ENCODE measurements around the gene SLAMF7. TPM values are rescaled to one million over a fixed set of nuclear protein-coding genes. Genes with fewer than 3 reads are reported as not detected.

SLAMF7 gene
- total and polyA plus RNA-seq, 10 of the 15 experiments (the other 5 are each of a cell fraction or from before 2014, with no cell fraction given): 66.6 to 284 (median 108) TPM

DNA sequence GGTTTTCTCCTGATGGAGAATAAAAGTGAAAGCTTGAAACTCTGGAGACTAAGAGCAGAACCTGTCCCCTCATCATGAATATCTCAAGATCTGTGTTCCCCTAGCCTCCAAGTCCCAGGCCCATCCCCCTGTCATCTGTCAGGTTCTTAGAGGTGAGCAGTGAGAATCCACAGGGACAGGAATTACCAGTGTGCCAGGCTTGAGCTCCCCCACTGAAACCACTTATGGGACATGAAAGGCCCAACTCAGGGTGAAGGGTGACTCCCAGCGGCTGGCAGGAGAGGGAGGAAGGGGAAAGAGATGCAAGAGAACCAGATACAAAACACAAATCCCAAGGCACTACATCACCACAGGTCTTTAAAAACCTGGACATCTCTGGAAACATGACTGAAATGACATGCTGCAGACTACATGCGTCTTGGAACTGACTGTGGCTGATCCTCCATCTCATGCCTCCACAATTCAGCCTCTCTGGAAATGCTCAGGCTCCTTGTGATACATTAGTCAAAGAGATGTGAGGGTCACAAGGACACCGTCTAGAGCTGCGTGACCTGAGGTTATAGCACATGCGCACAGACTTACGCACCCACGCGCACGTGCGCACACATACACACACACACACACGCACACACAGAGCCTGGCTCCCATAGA is 50.1 kb downstream of the SLAMF7 start (continued):
- TF ChIP-seq ATF7 (IDR thresholded peaks at IDR 0.05; ENCODE audit: low read depth) (no peak), YBX1 (IDR thresholded peaks at IDR 0.05) (no peak), SP1 (IDR thresholded peaks at IDR 0.05; ENCODE audit: low read depth, low read length) (no peak), IRF4 (IDR thresholded peaks at IDR 0.05; ENCODE audit: low read depth, low read length) (no peak), YY1 (IDR thresholded peaks at IDR 0.05; ENCODE audit: low read depth, low read length) (no peak), NBN (IDR thresholded peaks at IDR 0.05) (no peak), BRCA1 (IDR thresholded peaks at IDR 0.05; ENCODE audit: low read depth, low read length) (no peak), ZNF274 (IDR thresholded peaks at IDR 0.05; ENCODE audit: insufficient read depth, insufficient read length) (no peak), NRF1 (conservative IDR thresholded peaks at IDR 0.05; ENCODE audit: low read depth, low read length) (no peak), PAX5 (IDR thresholded peaks at IDR 0.05; ENCODE audit: borderline replicate concordance, low read depth, low read length) (no peak), LARP7 (IDR thresholded peaks at IDR 0.05) (no peak), HDAC6 (IDR thresholded peaks at IDR 0.05; ENCODE audit: unreplicated experiment) (no peak), NR2C1 (IDR thresholded peaks at IDR 0.05) (no peak), ESRRA (IDR thresholded peaks at IDR 0.05; ENCODE audit: low read length) (no peak), ZNF622 (IDR thresholded peaks at IDR 0.05) (no peak), POLR2A (IDR thresholded peaks at IDR 0.05; ENCODE audit: low read depth, low read length) (no peak), JUNB (IDR thresholded peaks at IDR 0.05) (no peak), KDM1A (IDR thresholded peaks at IDR 0.05; ENCODE audit: borderline replicate concordance) (no peak), DPF2 (IDR thresholded peaks at IDR 0.05) (no peak)
- TF ChIP-seq, protein P1, sequence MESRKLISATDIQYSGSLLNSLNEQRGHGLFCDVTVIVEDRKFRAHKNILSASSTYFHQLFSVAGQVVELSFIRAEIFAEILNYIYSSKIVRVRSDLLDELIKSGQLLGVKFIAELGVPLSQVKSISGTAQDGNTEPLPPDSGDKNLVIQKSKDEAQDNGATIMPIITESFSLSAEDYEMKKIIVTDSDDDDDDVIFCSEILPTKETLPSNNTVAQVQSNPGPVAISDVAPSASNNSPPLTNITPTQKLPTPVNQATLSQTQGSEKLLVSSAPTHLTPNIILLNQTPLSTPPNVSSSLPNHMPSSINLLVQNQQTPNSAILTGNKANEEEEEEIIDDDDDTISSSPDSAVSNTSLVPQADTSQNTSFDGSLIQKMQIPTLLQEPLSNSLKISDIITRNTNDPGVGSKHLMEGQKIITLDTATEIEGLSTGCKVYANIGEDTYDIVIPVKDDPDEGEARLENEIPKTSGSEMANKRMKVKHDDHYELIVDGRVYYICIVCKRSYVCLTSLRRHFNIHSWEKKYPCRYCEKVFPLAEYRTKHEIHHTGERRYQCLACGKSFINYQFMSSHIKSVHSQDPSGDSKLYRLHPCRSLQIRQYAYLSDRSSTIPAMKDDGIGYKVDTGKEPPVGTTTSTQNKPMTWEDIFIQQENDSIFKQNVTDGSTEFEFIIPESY (IDR thresholded peaks at IDR 0.05): peak; percentile 96
- TF ChIP-seq, protein P2, sequence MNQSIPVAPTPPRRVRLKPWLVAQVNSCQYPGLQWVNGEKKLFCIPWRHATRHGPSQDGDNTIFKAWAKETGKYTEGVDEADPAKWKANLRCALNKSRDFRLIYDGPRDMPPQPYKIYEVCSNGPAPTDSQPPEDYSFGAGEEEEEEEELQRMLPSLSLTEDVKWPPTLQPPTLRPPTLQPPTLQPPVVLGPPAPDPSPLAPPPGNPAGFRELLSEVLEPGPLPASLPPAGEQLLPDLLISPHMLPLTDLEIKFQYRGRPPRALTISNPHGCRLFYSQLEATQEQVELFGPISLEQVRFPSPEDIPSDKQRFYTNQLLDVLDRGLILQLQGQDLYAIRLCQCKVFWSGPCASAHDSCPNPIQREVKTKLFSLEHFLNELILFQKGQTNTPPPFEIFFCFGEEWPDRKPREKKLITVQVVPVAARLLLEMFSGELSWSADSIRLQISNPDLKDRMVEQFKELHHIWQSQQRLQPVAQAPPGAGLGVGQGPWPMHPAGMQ (IDR thresholded peaks at IDR 0.05; ENCODE audit: borderline replicate concordance): no peak
- TF ChIP-seq, protein P3, sequence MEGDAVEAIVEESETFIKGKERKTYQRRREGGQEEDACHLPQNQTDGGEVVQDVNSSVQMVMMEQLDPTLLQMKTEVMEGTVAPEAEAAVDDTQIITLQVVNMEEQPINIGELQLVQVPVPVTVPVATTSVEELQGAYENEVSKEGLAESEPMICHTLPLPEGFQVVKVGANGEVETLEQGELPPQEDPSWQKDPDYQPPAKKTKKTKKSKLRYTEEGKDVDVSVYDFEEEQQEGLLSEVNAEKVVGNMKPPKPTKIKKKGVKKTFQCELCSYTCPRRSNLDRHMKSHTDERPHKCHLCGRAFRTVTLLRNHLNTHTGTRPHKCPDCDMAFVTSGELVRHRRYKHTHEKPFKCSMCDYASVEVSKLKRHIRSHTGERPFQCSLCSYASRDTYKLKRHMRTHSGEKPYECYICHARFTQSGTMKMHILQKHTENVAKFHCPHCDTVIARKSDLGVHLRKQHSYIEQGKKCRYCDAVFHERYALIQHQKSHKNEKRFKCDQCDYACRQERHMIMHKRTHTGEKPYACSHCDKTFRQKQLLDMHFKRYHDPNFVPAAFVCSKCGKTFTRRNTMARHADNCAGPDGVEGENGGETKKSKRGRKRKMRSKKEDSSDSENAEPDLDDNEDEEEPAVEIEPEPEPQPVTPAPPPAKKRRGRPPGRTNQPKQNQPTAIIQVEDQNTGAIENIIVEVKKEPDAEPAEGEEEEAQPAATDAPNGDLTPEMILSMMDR (IDR thresholded peaks at IDR 0.05 in 2 of 3, conservative IDR thresholded peaks at IDR 0.05 in 1 of 3; ENCODE audit: control insufficient read depth in 2 of 3, extremely low read depth in 1 of 3, insufficient read depth in 1 of 3, low read depth in 3 of 3, low read length in 3 of 3): peak in 1 of 3 experiments; percentile 24; a peak in 3 of 6 replicates

Data from GM12878 (cell line).